Stimulated activated CD8-positive, alpha-beta memory T cell treated with anti-CD3 and anti-CD28 coated beads, Interleukin-4, amount 100 ng/mL, for 48 hours (primary cell): ENCODE measurements around the gene SSPN.
"Not testable (repeated sequence)": the region's sequence is repeated elsewhere in the genome, so short reads cannot be mapped to it uniquely, and the experiment has no call there.

ENCODE experiments used
- DNase-seq: peaks from one replicate; pipeline ENCODE4 v3.0.0-alpha.2; 2020

The SSPN gene

GRCh38 chr12:26233631-26234030, 38.3 kb downstream of the SSPN start:
- no peak for DNase-seq

GRCh38 chr12:26235465-26235864, 40.1 kb downstream of the SSPN start:
- not testable (repeated sequence) for DNase-seq

- DNase-seq, result no peak
Measured at GRCh38 chr12:26238341-26239121, 43.2 kb downstream of the SSPN start.

DNA sequence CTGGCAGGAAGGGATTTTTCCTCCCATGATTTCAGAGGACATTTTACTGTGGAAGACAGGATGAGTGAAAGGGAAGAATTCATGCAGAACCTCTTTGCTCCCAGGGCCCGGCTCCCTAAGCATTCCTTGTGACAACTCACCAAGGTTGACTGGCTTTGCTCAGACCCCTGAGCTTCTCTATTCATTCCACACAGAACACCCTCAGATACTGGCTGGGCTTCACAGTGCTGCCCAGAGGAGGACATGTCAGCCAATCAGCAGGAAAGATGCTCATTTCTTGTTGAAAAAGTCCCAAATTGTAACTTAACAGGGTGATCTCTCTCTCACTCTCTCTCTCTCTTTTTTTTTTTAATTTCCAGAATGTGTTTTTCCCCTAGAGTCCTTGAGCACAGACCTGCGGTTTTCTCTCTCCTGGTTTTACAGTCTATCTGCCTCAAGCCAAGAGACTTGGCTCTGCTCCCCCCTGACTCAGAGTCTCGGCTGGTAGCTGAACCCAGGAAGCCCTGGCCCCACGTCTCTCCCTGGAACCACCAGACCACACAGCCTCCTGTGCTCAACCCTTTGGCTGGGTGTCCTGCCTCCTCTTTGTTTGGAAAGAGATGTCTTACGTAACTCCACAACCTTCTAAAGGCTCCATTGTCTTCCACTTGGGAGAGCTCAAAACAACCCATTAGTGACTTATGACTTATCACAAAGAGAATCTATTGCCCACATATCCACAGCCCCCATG, 43.9 kb downstream of the SSPN start:
- DNase-seq, result no peak

DNA sequence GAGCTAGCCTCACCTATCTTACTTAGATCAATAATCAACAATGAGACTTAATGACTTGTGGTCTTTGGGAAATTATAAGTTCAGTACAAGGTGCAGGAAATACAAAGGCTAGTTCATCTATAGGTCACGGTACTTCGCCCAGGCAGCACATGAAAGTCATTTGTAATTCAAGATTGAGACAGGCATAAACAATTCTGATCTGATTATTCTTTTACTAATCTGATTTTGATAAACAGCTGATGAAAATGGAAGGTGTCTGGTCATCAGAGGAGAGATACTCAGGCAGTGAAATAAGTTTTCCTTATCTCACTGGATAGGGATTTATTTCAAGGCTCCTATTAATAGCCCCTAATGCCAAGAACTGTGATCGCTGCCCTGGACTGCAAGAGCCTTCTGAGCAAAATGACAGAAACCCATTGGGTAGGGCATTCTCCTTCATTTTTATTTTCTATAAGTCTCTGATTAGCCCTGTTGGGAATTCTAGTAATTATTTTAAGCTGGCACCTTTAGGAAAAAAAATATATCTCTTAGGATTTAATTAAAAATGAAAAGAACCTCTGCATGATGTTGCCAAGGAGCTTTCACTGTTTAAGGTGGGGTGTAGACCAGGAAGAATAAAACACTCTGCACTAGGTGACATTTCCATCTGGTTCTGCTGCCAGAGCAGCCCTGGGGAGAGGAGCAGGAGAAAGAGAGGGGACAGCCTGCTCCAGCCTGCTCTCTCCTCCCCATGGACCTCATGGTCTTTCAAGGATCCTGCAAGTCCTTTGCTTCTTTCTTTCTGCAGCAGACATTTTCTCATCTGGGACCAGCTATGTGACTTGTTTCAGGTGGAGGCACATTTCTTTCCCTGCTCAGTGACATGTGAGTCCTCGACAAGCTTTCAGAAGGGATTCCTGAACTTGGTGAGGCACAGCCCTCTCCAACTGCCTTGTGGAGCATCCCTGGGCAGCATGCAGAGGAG, 44.8 kb downstream of the SSPN start:
- DNase-seq, result no peak

DNA sequence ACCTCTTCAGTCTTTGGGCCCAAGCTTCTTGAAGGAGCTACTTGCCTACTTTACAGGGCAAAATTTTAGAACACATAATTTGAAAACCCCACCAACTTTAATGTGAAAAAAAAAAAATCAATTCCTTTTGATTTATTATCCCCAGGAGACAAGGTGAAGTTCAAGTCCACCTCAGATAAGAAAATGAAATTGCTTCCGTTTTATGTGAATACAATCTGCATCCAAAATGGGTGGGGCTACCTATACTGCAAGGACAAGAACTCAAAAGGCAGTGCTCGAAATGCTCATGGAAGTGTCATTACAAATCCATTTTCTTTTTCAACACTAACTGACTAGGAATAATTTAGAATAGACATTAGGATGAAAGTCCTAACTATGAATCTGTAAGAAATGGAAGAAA, 45.7 kb downstream of the SSPN start:
- no peak for DNase-seq

GRCh38 chr12:26242683-26243082, 47.3 kb downstream of the SSPN start:
- no peak for DNase-seq

DNA sequence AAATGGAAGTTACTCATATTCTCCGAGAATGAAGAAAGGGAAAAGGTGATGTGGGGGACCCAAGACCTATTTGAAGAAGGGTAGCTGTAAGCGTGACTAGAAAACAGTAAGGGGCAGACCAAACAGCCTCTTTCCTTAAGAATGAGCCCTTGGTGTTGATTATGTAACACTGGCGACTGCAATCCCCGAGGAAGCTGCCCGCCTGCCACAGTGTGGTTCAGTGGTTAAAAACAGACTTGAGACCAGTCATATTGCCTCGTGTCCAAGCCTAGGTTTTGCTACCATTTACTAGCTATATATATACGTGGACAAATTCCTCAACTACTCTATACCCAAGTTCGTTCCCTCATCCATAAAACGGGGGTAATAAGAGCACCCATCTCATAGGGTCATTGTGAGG, 49.1 kb downstream of the SSPN start:
- DNase-seq, result no peak

GRCh38 chr12:26245175-26245942, 50.0 kb downstream of the SSPN start:
- no peak for DNase-seq

DNA sequence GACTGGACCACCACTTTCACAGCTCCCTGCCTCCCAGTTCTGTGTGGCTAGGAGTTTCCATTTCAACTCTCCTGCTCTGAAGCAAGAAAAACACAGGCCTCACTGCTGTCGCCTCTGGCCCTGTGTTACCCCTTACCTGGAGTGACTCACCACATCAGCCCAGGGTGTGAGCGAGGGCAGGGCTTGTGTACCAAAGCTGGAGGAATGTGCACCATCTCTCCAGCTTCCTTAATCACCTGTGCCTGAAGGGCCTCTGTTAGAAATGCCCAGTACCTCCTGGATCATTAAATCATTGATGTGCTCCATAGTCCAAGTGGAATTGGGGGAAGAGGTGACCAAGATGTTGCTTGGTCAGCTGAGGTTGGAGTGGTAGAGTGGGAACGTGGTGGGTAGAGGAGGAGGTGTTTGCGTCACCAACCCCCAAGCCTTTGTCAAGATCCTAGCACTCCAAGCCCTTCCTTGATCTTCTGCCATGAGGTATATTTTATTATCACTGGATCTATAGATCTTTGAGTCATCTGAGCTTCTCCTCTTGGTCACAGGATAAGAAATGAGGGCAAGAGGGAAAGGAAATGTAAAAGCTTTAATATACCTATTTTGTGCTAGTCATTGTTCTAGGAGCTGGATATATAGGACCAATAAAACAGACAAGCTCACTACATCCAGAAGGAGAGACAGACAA, 51.3 kb downstream of the SSPN start:
- DNase-seq, result no peak

DNA sequence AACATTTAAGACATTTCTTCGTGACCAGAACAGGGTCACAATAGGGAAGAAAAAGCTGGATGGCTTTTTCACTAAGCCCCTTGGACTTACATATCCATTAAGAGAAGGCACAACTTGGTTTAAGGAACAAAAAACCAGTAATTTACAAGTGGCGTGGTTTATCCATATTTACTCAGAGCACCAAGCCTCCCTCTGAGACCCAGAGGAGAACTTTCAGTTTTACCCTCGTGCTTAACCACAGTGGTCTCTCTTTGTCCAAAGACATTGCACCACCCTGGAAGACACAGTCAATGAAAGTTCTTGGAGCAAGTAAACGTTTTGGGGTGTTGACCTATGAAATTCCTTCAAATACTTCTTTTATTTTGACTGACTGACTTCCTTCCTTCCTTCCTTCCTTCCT, 52.5 kb downstream of the SSPN start:
- no peak for DNase-seq

DNA sequence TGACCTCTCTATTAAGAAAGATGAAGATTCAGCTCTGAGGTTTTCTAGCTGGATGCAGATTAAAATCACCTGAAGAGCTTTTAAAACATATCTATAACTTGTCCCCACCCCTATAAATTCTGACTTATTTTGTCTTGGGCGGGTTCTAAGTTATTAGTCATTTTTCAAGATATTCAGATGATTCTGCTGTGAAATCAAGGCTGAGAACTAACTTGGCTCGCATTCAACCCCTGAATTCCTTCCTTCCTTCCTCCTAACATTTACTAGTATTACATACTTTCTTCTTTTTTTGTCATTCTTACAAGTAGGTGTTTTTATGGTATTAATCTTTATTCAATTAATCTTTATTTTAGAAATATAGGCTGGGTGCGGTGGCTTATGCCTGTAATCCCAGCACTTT, 55.4 kb downstream of the SSPN start:
- DNase-seq, result no peak

DNA sequence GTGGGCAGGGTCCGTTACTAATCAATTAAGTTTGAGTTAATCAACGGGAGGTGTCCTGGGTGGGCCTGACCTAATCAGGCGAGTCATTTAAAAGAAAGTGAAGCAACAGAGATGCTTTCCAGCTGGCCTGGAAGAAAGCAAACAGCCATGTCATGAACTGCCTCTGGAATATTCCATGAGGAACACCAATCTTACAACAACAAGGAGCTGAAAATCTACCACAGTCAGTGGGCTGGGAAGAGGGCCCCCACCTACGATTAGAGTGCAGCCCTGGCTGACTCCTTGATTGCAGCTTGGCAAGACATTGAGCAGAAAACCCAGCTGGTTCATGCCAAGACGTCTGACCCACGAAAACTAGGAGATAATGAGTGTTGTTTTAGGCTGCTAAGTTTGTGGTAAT, 56.2 kb downstream of the SSPN start:
- DNase-seq, result no peak

- no peak for DNase-seq
Measured at GRCh38 chr12:26252946-26253345, 57.6 kb downstream of the SSPN start.

DNA sequence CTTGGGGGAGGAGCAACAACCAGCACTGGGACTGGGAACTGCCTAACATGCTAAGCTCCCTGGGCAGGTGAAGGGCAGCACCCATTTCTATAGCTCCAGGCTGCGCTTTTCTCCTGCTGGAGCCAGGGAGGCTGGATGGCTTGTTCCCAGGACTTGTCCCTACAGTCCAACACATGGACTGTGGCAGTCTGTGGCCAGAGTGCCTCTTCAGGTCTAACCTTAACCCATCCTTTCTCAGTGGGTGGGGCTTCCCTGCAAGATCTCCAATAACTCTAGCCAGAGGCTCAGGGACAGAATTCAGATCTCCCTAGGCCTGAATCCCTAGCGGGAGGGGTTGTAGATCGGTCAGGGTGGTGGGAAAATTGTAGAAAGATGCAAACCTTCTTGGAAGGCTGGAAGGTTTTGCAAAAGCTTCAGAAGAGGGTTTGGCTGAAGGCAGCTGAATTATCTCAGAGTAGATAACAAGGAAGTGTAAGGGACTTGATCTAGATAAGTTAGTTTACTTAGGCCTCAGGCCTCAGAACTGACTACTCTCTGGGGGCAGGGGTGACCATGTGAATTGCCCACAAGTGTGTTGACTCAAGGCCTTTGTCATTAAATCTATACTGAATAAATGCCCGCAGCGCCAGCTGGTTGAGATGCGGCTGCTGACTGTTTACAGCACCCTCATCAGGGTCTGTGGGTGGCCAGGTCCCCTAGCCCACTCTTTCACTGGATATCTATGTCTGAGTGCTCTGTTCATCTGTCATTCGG, 60.7 kb downstream of the SSPN start:
- no peak for DNase-seq

- no peak for DNase-seq
Measured at GRCh38 chr12:26264215-26264838, 69.0 kb downstream of the SSPN start.

DNA sequence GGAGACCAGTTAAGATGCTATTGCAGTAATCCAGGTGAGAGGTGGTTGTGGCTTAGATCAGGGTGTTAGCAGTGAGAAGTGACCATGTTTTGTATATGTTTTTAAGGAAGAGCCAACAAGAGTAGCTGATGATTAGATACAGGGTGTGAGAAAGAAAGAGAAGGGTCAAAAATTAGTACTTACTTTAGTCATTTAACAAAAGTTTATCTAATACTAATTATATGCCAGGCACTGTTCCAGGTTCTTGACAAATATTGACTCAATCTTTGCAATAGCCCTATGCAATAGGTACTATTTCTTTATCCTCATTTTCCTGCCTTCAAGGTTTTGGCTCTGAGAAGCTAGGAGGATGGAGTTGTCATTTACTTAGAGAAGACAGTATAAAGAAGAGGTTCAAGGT, 70.2 kb downstream of the SSPN start:
- DNase-seq, result no peak

DNA sequence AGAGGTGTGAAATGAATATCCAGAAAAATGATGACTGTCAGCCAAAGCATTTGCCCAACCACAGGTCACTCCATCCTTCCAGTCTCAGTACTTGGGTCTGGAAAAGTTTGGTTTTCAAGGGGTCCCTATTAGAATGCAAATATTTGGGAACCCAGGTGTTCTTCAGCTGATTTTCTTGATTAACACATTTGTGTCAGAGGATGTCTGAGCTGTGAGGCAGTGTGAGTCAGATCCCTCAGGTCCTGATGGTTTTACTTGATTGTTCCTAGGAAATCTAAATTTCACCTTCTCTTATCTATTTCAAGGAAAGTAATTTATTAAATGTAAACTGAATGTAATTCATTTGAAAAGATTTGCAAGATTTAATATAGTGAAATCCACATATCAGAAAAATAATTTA, 71.5 kb downstream of the SSPN start:
- DNase-seq, result no peak

- DNase-seq, result no peak
Measured at GRCh38 chr12:26268841-26269561, 73.6 kb downstream of the SSPN start.
